MCF 10A (cell line): ENCODE data around the gene TATDN2. TPM values are rescaled to one million over a fixed set of nuclear protein-coding genes. Genes with fewer than 3 reads are reported as not detected.

Experiments
- BruUV-seq: library from RNA; stranded (reverse); fragments of 400-500 nt; replicated peaks from 2 replicates; lab custom pipeline; 2021; lab: Mats Ljungman, UMichigan
- CTCF ChIA-PET: fragments of 300-600 bp; sonication (Branson Sonifier 250); formaldehyde crosslinking; extraction: SDS; loops from one replicate; lab custom pipeline; 2021; ENCODE audit warnings: antibody characterized with exemption, inconsistent platforms; lab: Yijun Ruan, JAX
- POLR2A ChIA-PET: fragments of 300-600, 350-650 bp; sonication (Branson Sonifier 250); formaldehyde crosslinking; extraction: SDS; loops from one replicate; lab custom pipeline; 2020; ENCODE audit warnings: antibody characterized with exemption, inconsistent platforms; lab: Yijun Ruan, JAX
- DNase-seq: peaks from one replicate; pipeline ENCODE4 v3.0.0-alpha.2; 2018; ENCODE audit not compliant: unreplicated experiment
- H3K27ac Mint-ChIP-seq: one replicate; pipeline ENCODE4 v1.8.0; 2022; ENCODE audit warnings: mild to moderate bottlenecking, low read depth, mixed read lengths; ENCODE audit not compliant: unreplicated experiment
- H3K27me3 Mint-ChIP-seq: one replicate; pipeline ENCODE4 v1.8.0; 2022; ENCODE audit warnings: mixed read lengths; ENCODE audit not compliant: insufficient read depth, unreplicated experiment
- H3K36me3 Mint-ChIP-seq: one replicate; pipeline ENCODE4 v1.8.0; 2022; ENCODE audit warnings: mild to moderate bottlenecking, moderate library complexity, mixed read lengths; ENCODE audit not compliant: insufficient read depth, unreplicated experiment
- H3K4me1 Mint-ChIP-seq: one replicate; pipeline ENCODE4 v1.8.0; 2022; ENCODE audit warnings: mixed read lengths; ENCODE audit not compliant: insufficient read depth, unreplicated experiment
- H3K4me3 Mint-ChIP-seq: one replicate; pipeline ENCODE4 v1.8.0; 2022; ENCODE audit warnings: mild to moderate bottlenecking, moderate library complexity, mixed read lengths; ENCODE audit not compliant: unreplicated experiment
- H3K9me3 Mint-ChIP-seq: one replicate; pipeline ENCODE4 v1.8.0; 2022; ENCODE audit warnings: mixed read lengths; ENCODE audit not compliant: unreplicated experiment
- intact Hi-C: fragments of 100-400 bp; cut with micrococcal nuclease; formaldehyde crosslinking; loops from 2 replicates; pipeline ENCODE4 v1.14.1; 2022
- total RNA-seq: library from RNA; stranded (reverse); gene quantifications from 2 replicates; pipeline ENCODE4 v1.2.3, GENCODE V29; 2022
- TF ChIP-seq, protein P1 (sequence below): fragments of 200-600 bp; IDR thresholded peaks from one replicate; pipeline ENCODE4 v1.8.0; 2022; ENCODE audit warnings: antibody characterized with exemption, mild to moderate bottlenecking; ENCODE audit not compliant: unreplicated experiment

TATDN2 gene
- total RNA-seq, 1 experiment from 2014 or later, result 25.9 TPM

DNA sequence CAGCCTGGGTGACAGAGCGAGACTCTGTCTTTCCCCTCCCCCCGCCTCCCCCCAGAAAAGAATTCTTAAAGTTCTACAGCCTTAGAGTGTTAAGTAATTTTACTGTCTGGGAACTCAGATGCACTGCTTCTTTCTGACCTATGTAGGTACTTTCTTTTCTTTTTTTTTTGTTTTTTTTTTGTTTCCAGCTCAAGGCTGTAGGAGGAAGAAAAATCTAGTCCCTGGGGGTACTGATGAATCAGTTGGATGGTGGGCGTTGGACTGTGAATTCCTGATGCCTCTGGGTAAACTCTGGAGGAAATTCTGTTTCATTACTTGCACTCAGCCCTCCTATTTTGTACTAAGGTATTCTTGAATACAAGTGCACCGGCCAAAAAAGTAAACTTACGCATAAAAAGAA, 33.7 kb downstream of the TATDN2 start:
- no peaks in the 10 kb centered on the region for H3K27me3 Mint-ChIP-seq
- TF ChIP-seq, protein P1, sequence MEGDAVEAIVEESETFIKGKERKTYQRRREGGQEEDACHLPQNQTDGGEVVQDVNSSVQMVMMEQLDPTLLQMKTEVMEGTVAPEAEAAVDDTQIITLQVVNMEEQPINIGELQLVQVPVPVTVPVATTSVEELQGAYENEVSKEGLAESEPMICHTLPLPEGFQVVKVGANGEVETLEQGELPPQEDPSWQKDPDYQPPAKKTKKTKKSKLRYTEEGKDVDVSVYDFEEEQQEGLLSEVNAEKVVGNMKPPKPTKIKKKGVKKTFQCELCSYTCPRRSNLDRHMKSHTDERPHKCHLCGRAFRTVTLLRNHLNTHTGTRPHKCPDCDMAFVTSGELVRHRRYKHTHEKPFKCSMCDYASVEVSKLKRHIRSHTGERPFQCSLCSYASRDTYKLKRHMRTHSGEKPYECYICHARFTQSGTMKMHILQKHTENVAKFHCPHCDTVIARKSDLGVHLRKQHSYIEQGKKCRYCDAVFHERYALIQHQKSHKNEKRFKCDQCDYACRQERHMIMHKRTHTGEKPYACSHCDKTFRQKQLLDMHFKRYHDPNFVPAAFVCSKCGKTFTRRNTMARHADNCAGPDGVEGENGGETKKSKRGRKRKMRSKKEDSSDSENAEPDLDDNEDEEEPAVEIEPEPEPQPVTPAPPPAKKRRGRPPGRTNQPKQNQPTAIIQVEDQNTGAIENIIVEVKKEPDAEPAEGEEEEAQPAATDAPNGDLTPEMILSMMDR, result no peak
- BruUV-seq, result no TSS peak
- no peak overlapping the region for H3K27ac Mint-ChIP-seq
- ChIA-PET POLR2A (interaction anchor here (0.6 kb wide), 1 partner anchor 22 kb away, joined by 7 read pairs; no protein-coding TSS in a partner anchor), CTCF (interaction anchor here (0.6 to 0.7 kb wide), 3 partner anchors 90 to 922 kb away, joined by 3 read pairs; no protein-coding TSS in a partner anchor)
- no peak overlapping the region for H3K4me3 Mint-ChIP-seq
- no peak for DNase-seq
- H3K4me1 Mint-ChIP-seq, result no peaks in the 10 kb centered on the region
- peaks cover 73% of the 10 kb centered on the region for H3K36me3 Mint-ChIP-seq
- intact Hi-C loops, result loop anchor here (10.0 kb wide), 1 partner anchor 437 kb away; the partner anchor contains the start of gene RPUSD3
- H3K9me3 Mint-ChIP-seq, result no peaks in the 10 kb centered on the region

DNA sequence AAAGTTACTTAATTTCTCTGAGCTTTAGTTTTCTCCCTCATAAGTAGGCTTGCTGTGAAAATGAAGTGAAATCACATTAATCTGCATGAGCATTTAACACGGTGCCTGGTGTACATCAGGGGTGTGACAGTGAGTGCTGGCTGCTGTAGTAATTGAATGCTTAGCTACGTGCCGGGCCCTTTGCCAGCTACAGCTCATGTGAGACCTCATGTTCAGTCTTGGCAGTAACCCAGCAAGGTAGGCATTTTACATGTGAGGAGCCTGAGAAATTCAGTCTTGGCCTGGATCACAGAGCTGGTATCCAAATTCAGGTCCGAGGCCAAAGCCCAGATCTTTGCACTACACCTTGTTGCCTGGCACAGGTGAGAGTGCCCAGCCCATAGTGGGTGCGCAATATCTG, 35.4 kb downstream of the TATDN2 start:
- H3K4me3 Mint-ChIP-seq, result no peak overlapping the region
- H3K36me3 Mint-ChIP-seq, result peaks cover 75% of the 10 kb centered on the region
- no peak overlapping the region for H3K27ac Mint-ChIP-seq
- peak; percentile 55 for DNase-seq
- BruUV-seq, result no TSS peak
- TF ChIP-seq, protein P1, result no peak
- ChIA-PET POLR2A (interaction anchor here (1.3 kb wide), 1 partner anchor 10 kb away, joined by 3 read pairs; no protein-coding TSS in a partner anchor), CTCF (interaction anchor here (0.5 to 0.6 kb wide), 2 partner anchors 502 to 612 kb away, joined by 3 read pairs; no protein-coding TSS in a partner anchor)
- H3K27me3 Mint-ChIP-seq, result no peaks in the 10 kb centered on the region
- intact Hi-C loops, result loop anchor here (10.0 kb wide), 1 partner anchor 439 kb away; the partner anchor contains the start of gene RPUSD3
- H3K4me1 Mint-ChIP-seq, result no peaks in the 10 kb centered on the region
- H3K9me3 Mint-ChIP-seq, result no peaks in the 10 kb centered on the region

DNA sequence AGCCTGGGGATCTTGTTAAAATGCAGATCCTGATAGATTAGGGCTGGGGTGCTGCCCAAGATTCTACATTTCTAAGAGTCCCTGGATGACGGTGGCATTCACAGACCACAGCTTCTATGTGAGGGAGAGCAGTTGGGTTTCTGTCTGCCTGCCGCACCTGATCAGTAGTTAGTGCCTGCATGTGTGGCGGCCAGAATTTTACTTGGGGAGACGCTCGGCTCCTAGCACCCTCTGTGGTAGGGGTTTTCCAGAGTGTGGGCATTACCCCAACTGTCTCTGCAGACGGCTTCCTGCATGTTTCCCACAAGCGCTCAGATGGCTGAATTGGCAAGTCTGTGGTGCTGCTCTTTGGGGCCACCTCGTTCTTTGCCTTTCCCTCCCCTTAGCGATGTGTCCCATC, 36.2 kb downstream of the TATDN2 start:
- no peaks in the 10 kb centered on the region for H3K9me3 Mint-ChIP-seq
- H3K4me1 Mint-ChIP-seq, result no peaks in the 10 kb centered on the region
- CTCF ChIA-PET, result no interaction called here
- intact Hi-C loops, result loop anchor here (10.0 kb wide), 1 partner anchor 440 kb away; the partner anchor contains the start of gene RPUSD3
- H3K27me3 Mint-ChIP-seq, result no peaks in the 10 kb centered on the region
- no peak overlapping the region for H3K4me3 Mint-ChIP-seq
- BruUV-seq, result no TSS peak
- H3K27ac Mint-ChIP-seq, result no peak overlapping the region
- peaks cover 76% of the 10 kb centered on the region for H3K36me3 Mint-ChIP-seq
- no peak for DNase-seq
- POLR2A ChIA-PET, result interaction anchor here (0.6 kb wide), 1 partner anchor 37 kb away, joined by 3 read pairs; no protein-coding TSS in a partner anchor
- TF ChIP-seq, protein P1, result no peak

GRCh38 chr3:10285272-10286132, 37.2 kb downstream of the TATDN2 start:
- intact Hi-C loops, result loop anchor here (2.0 to 10.0 kb wide), 2 partner anchors 339 to 441 kb away; partner anchors contain the start of gene RPUSD3
- H3K27me3 Mint-ChIP-seq, result no peaks in the 10 kb centered on the region
- DNase-seq, result no peak
- ChIA-PET CTCF (interaction anchor here (0.6 to 1.3 kb wide), 4 partner anchors 20 to 1395 kb away, joined by 3 read pairs; no protein-coding TSS in a partner anchor), POLR2A (interaction anchor here (0.6 kb wide), 1 partner anchor 38 kb away, joined by 3 read pairs; no protein-coding TSS in a partner anchor)
- H3K4me1 Mint-ChIP-seq, result no peaks in the 10 kb centered on the region
- BruUV-seq, result no TSS peak
- TF ChIP-seq, protein P1, result no peak
- H3K4me3 Mint-ChIP-seq, result no peak overlapping the region
- no peaks in the 10 kb centered on the region for H3K9me3 Mint-ChIP-seq
- no peak overlapping the region for H3K27ac Mint-ChIP-seq
- H3K36me3 Mint-ChIP-seq, result peaks cover 72% of the 10 kb centered on the region
